ENCODE data around the gene VGLL2.
A peak's percentile ranks its signal among the peaks of the same experiment; 100 is the strongest.

GRCh38 chr6:117267766-117268534 is 2.6 kb downstream of the VGLL2 start:
- TF ChIP-seq, protein P1, sequence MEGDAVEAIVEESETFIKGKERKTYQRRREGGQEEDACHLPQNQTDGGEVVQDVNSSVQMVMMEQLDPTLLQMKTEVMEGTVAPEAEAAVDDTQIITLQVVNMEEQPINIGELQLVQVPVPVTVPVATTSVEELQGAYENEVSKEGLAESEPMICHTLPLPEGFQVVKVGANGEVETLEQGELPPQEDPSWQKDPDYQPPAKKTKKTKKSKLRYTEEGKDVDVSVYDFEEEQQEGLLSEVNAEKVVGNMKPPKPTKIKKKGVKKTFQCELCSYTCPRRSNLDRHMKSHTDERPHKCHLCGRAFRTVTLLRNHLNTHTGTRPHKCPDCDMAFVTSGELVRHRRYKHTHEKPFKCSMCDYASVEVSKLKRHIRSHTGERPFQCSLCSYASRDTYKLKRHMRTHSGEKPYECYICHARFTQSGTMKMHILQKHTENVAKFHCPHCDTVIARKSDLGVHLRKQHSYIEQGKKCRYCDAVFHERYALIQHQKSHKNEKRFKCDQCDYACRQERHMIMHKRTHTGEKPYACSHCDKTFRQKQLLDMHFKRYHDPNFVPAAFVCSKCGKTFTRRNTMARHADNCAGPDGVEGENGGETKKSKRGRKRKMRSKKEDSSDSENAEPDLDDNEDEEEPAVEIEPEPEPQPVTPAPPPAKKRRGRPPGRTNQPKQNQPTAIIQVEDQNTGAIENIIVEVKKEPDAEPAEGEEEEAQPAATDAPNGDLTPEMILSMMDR (IDR thresholded peaks at IDR 0.05; ENCODE audit: low read length): peak; percentile 17; the same call in 1 of the 2 replicates
- TF ChIP-seq EZH2 (IDR thresholded peaks at IDR 0.05; ENCODE audit: borderline replicate concordance, low read length): no peak
